Adrenal gland (tissue), 5 donors: ENCODE results near the gene GALNT11.

ENCODE experiments used
- CTCF ChIP-seq, 6 experiments: fragments of 450-650 bp in 4 of 6; fragments of 200-600 bp in 2 of 6; sonication (generic) in 1 of 6; IDR thresholded peaks; 1 replicate in 5 of 6; 2 replicates in 1 of 6; pipeline versions ENCODE4 v1.5.1 to v1.8.0; 2016 to 2021; ENCODE audit warnings: antibody characterized with exemption in 6 of 6, mild to moderate bottlenecking in 2 of 6, moderate library complexity in 1 of 6
- POLR2A ChIP-seq, 2 donors: fragments of 450-650 bp; IDR thresholded peaks; one replicate each; pipeline ENCODE4 v1.6.1; 2017; ENCODE audit warnings: antibody characterized with exemption in 2 of 2, mild to moderate bottlenecking in 2 of 2, moderate library complexity in 1 of 2
- donor health status: DM: no; HTN: no; CAD: no.

GRCh38 chr7:152128252-152128651 lies 102.8 kb downstream of the GALNT11 start:
- TF ChIP-seq CTCF (IDR thresholded peaks at IDR 0.05), result no peak
- no peak for TF ChIP-seq POLR2A (IDR thresholded peaks at IDR 0.05)
